EL (cell line): ENCODE data around the gene CHD9NB.

Experiments
- DNase-seq: peaks from one replicate; pipeline ENCODE4 v3.0.0-alpha.2; 2016

CHD9NB gene

DNA sequence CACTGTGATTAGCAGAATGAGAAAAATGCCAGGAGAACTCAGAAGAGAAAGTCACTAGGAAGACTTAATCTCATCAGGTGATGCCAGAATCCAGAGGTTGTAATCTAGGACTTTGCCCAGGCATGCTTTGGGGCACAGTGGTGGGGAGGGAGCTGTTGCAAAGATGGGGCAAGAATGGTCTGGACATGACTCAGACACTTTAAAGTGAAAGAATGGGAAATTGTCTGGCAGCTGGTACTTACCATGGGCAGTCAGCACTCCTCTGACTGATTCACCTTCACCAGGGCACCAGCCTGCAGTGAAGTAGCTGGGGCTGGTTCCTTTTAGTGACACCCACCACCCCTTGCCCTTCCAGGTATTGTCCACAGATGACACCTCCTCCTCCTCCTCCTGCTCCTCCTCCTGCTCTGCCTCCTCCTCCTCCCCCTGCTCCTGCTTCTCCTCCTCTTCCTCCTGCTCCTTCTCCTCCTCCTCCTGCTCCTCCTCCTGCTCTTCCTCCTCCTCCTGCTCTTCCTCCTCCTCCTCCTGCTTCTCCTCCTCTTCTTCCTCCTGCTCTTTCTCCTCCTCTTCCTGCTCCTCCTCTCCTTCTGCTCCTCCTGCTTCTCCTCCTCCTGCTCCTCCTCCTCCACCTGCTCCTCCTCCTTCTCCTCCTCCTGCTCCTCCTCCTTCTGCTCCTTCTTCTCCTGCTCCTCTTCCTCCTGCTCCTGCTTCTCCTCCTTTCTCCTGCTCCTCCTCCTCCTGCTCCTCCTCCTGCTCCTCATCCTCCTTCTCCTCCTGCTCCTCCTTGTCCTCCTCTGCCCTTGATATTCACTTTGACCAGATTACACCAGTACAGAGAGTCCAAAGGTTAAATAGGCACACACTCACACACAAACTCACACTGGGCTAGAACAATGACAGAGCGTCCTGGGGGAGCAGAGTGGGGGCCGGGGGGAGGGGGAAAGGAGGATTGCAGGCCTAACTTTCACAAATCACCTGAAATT lies at the start of gene CHD9NB:
Gene CHD9NB (minus strand): TSS at position 379 of the 983 bp plus-strand sequence. CDS start 8,739 bp downstream, outside the sequence.
- DNase-seq, result peak; percentile 84

DNA sequence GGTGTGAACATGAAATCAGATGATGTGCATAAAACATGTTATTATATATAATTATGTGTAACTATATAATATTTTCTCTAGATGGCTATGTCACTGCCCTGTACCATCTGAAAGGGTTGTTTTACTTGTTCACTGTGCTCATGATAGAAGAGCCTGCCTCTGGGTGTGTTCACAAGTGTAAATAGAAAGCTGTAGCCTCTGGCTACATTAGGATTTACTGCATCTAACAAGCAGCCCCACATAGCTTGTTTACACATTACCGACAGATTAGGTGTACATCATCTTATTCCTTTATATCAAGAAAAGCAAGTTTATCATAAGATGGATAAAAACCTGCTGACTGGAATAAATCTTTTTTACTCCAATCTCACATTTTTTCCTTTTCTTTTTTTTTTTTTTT lies 48.2 kb upstream of the CHD9NB start:
- no peak for DNase-seq

GRCh38 chr16:53100131-53100748 lies 47.5 kb upstream of the CHD9NB start:
- no peak for DNase-seq

- DNase-seq, result peak; percentile 95
Observed at GRCh38 chr16:53099318-53100130, 46.8 kb upstream of the CHD9NB start.

- DNase-seq, result peak; percentile 91
Observed at GRCh38 chr16:53098526-53099317, 46.0 kb upstream of the CHD9NB start.

DNA sequence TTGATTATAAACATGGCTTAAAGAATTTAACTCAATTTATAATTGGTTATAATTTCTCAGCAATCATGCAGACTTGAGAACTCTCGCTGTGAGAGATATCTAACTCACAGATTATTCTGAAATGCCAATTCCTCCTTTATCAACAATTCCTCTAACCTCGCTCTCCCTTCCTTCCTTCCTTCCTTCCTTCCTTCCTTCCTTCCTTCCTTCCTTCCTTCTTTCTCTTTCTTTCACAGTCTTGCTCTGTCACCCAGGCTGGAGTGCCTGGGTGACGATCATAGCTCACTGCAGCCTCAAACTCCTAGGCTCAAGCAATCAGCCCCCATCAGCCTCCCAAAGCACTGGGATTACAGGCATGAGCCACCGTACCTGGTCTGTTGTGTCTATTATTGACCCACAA lies 44.5 kb upstream of the CHD9NB start:
- DNase-seq, result no peak

GRCh38 chr16:53094013-53094630 lies 41.4 kb upstream of the CHD9NB start:
- no peak for DNase-seq

- no peak for DNase-seq
Observed at GRCh38 chr16:53093162-53093744, 40.6 kb upstream of the CHD9NB start.

DNA sequence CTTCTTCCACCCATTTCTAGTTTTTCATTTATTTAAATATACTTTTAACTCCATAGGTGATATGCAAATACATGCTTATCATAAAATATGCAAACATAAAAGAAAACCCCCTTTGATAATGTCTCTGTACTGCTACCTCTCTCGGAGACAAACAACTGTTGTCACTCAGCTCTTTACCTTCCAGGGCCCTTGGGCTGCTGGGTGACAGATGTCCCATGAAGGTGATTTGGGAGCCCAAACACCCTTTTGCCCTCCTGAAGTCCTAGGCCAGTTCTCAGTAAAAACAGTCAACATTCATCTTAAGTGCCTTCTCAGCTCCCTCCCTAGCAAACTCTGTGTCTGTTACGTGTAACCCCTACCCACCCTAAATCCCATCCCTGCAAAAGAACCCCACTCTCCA lies 39.6 kb upstream of the CHD9NB start:
- no peak for DNase-seq

- DNase-seq, result peak; percentile 86
Observed at GRCh38 chr16:53091466-53092211, 38.9 kb upstream of the CHD9NB start.

- peak; percentile 98 for DNase-seq
Observed at GRCh38 chr16:53090591-53091411, 38.1 kb upstream of the CHD9NB start.

DNA sequence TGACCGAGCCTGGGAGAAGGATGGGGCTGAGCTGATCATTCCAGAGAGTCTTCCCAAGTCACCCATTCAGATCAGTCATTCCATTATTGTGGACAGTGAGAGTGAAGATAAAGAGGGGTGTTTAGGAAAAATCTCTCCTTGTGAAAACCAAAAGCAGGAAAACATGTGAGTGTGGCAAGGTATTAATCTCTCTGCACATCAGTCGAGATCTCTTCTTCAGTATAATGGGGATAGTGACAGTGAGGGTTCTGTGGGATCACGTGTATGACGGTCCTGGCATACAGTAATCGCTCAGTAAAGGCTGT lies 37.5 kb upstream of the CHD9NB start:
- DNase-seq, result no peak

GRCh38 chr16:53089434-53090285 lies 37.0 kb upstream of the CHD9NB start:
- no peak for DNase-seq

GRCh38 chr16:53087101-53087500 lies 34.4 kb upstream of the CHD9NB start:
- no peak for DNase-seq

DNA sequence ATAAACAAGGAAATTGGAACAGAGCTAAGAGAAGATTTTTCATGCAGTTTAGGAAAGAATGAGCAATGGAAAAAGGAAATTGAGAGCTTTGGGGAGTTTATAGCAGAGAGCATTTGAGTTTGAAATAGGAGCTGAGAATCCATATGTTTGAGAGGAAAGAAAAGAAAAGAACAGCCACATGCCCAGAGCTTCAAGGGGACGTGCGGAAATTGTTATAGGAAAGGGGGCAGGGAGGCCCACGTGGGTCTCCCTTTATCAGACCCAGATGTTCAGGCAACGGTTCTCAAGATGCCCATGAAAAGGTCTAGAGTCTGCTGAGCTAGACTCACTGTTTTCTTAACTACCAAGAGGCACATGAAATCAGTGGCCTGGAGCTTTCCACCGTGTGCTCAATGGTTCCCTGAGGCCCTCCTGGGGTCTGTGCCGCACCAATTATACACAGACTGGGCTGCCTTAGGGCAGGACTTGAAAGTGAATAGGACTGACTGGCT lies 33.3 kb upstream of the CHD9NB start:
- DNase-seq, result no peak

DNA sequence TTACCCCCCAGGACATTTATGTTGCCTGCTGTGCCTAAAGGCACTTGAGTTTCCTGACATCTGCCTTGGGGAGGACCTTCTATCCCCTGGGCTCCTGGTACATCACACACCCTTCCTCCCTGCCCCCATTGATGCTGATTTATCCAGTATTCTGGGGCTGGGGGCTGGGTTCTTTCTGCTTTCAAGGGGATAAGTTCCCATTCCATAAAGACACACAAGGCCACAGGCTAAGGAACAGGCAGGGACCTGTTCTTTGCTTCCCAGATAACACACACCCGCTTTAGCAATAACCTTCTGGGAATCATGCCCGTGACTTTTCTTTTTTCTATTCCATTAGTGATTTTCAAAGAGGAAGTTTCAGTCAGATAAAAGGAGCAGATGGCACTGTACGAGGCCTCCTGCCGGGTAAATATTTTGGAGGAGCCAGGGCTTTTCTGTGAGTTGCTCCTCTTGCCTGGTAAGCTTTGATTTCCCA lies 32.7 kb upstream of the CHD9NB start:
- no peak for DNase-seq

- no peak for DNase-seq
Observed at GRCh38 chr16:53084746-53085334, 32.1 kb upstream of the CHD9NB start.

- DNase-seq, result no peak
Observed at GRCh38 chr16:53084141-53084541, 31.4 kb upstream of the CHD9NB start.
